ENCODE measurements around the gene KRR1. TPM values are rescaled to one million over a fixed set of nuclear protein-coding genes. Genes with fewer than 3 reads are reported as not detected.

KRR1 gene
- total RNA-seq, result 58.6 TPM

GRCh38 chr12:75511116-75512048 lies at the start of gene KRR1:
Gene KRR1, minus strand, starts transcription at chr12:75511609. Its CDS starts 12 bp downstream, at chr12:75511597.
- peak; percentile 93 for DNase-seq (ENCODE audit: low spot score)
- ATAC-seq, result peak; percentile 99
- intact Hi-C loops (cut with DNase I), result no loop called here

- DNase-seq (ENCODE audit: low spot score) (no peak), ATAC-seq (peak; percentile 90)
- intact Hi-C loops (cut with DNase I), result no loop called here
Measured at GRCh38 chr12:75560167-75560566, 48.8 kb upstream of the KRR1 start.

GRCh38 chr12:75558287-75558686 lies 46.9 kb upstream of the KRR1 start:
- intact Hi-C loops (cut with DNase I), result no loop called here
- ATAC-seq (no peak), DNase-seq (ENCODE audit: low spot score) (no peak)

DNA sequence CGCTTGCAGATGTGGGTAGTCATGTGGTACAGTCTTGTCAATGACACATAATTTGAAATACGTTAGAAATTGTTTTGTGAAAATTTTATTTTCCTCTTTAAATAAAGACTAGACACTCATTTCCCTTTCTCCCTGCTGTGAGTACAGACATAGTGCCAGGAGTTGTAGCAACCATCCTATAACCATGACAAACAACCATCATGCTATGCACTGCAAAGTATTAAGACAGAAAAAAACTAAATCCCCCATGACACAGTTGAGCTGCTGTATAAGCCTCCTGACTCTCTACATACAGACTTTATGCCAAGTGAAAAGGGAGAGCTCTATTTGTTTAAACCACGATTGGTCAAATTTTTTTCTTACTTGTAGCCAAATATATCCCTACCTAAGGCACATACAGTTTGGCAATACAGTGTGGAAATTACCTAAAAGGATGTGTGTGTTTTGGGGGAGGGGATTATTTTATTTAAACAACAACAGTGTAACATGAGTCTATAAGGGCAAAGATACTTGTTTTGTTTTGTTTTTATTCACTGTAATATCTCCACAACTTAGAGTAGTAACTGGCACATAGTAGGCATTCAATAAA lies 45.0 kb upstream of the KRR1 start:
- DNase-seq (ENCODE audit: low spot score) (no peak), ATAC-seq (no peak)
- intact Hi-C loops (cut with DNase I), result no loop called here

DNA sequence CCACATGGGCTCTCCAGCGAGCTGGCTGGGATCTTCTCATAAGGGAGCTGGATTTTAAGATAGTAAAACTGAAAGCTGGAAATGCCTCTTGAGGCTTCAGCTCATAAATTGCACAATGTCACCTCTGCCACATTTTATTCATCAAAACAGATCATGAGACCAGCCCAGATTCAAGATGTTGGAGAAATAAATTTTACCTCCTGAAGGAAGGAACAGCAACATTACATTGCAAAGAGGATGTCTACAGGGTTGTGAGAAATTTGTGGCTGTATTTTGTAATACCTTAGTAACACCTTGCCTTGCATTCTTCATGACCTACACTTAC lies 43.1 kb upstream of the KRR1 start:
- intact Hi-C loops (cut with DNase I), result no loop called here
- DNase-seq (ENCODE audit: low spot score) (no peak), ATAC-seq (no peak)

DNA sequence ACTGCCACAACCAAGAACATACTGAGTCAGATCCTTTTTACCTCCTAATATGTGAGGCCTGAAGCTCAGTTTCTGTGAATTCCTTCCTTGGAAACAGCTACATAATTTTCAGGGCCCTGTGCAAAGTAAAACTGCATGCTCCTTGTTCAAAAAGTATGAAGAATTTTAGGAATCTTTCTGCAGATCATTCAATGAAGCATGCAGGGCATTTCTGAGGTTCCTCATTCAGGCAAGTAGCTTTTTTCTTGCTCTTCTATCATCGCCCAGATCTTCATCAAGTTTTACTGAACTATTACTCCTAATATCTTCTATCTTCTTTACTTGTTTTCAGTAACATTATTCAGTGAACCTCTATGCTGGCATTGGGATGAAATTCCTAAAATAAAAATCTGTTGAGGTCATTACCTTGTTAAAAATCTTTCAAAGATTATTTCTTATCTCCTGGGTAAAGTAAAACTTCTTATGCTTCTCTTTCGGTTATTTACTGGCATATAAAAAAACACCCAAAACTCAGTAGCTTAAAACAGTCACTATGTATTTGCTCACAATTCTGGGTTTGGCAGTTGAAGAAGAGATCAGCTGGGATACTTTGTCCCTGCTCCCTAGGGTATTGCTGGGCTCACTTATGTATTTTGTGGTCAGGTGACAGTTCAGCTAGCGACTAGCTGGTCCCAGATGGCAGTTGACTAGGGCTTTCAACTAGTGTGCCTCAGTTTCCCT lies 42.6 kb upstream of the KRR1 start:
- DNase-seq (ENCODE audit: low spot score) (no peak), ATAC-seq (no peak)
- intact Hi-C loops (cut with DNase I), result no loop called here

GRCh38 chr12:75553398-75553797 lies 42.0 kb upstream of the KRR1 start:
- intact Hi-C loops (cut with DNase I), result no loop called here
- no peak for ATAC-seq
- no peak for DNase-seq (ENCODE audit: low spot score)

DNA sequence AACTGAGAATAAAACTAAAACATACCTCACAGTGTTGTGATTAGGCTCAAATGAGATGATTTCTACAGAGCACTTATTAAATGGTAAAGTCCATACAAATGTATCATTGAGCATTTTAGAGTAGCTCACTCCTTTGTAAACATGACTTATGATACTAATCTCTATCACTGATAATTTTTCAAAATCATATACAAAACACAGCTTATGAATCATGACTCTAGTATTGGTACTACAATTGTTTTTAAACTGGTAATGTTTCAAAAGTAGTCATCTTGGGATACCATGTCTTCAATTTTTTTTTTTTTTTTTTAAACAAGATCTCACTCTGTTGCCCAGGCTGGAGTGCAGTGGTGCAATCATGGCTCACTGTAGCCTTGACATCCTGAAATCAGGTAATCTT lies 40.1 kb upstream of the KRR1 start:
- intact Hi-C loops (cut with DNase I), result no loop called here
- DNase-seq (ENCODE audit: low spot score), result no peak
- ATAC-seq, result no peak

GRCh38 chr12:75550401-75551240 lies 39.2 kb upstream of the KRR1 start:
- ATAC-seq, result no peak
- intact Hi-C loops (cut with DNase I), result no loop called here
- no peak for DNase-seq (ENCODE audit: low spot score)

- intact Hi-C loops (cut with DNase I), result no loop called here
- DNase-seq (ENCODE audit: low spot score) (no peak), ATAC-seq (no peak)
Measured at GRCh38 chr12:75549989-75550388, 38.6 kb upstream of the KRR1 start.

- ATAC-seq (no peak), DNase-seq (ENCODE audit: low spot score) (no peak)
- intact Hi-C loops (cut with DNase I), result no loop called here
Measured at GRCh38 chr12:75548879-75549278, 37.5 kb upstream of the KRR1 start.

GRCh38 chr12:75545636-75546035 lies 34.2 kb upstream of the KRR1 start:
- DNase-seq (ENCODE audit: low spot score) (no peak), ATAC-seq (no peak)
- intact Hi-C loops (cut with DNase I), result no loop called here

- intact Hi-C loops (cut with DNase I), result no loop called here
- ATAC-seq, result no peak
Measured at GRCh38 chr12:75543529-75543928, 32.1 kb upstream of the KRR1 start.

GRCh38 chr12:75542942-75543341 lies 31.5 kb upstream of the KRR1 start:
- DNase-seq (ENCODE audit: low spot score), result no peak
- no peak for ATAC-seq
- intact Hi-C loops (cut with DNase I), result no loop called here

More at GRCh38 chr12:75543529-75543928, 32.1 kb upstream of the KRR1 start:
- DNase-seq (ENCODE audit: low spot score), result no peak

DNA sequence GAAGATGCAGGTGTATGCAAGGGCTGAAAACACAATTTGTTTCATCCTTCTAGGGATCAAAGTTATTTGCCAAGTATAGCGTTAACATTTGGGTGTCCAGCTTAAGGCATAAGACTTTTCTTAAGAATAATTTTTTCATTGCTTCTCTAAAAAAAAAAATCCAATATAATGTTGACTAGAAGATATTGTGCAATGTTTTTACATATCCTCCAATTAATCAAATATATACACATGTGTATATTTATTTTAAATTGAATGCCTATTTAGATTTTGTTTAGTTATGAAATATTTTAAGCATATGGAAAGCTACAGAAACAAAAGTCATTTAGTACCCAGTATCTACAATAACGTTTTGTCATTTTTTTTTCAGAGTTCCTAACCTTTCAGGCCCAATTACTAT lies 28.5 kb upstream of the KRR1 start:
- DNase-seq (ENCODE audit: low spot score), result no peak
- no peak for ATAC-seq
- intact Hi-C loops (cut with DNase I), result no loop called here

GRCh38 chr12:75533239-75533638 lies 21.8 kb upstream of the KRR1 start:
- ATAC-seq (no peak), DNase-seq (ENCODE audit: low spot score) (no peak)
- intact Hi-C loops (cut with DNase I), result no loop called here

DNA sequence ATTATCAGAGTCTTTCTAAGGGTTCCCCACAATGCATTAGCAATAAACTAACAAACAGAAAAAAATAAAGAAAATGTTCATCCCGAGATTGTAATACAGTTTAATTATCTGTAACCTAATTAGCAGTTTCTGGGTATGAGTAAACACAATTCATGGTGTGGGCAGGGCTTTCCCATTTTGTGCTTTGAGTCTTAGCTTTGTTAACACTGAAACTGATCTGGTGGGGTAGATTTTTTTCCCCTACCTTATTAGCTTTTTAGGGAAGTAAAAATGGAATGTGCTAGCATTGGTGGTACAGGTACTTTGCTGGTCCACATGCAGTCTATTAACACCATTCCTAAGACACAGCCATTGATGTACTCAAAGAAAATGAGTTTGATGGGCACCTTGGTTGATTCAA lies 18.4 kb upstream of the KRR1 start:
- no peak for DNase-seq (ENCODE audit: low spot score)
- no peak for ATAC-seq
- intact Hi-C loops (cut with DNase I), result loop anchor here (10.0 kb wide), 1 partner anchor 505 kb away; the partner anchor contains the start of gene PHLDA1

- ATAC-seq, result no peak
- intact Hi-C loops (cut with DNase I), result loop anchor here (10.0 kb wide), 1 partner anchor 505 kb away; the partner anchor contains the start of gene PHLDA1
- DNase-seq (ENCODE audit: low spot score), result no peak
Measured at GRCh38 chr12:75529316-75529715, 17.9 kb upstream of the KRR1 start.

- intact Hi-C loops (cut with DNase I), result loop anchor here (10.0 kb wide), 1 partner anchor 506 kb away; the partner anchor contains the start of gene PHLDA1
- ATAC-seq, result no peak
- DNase-seq (ENCODE audit: low spot score), result no peak
Measured at GRCh38 chr12:75528692-75529091, 17.3 kb upstream of the KRR1 start.

All from sciatic nerve (tissue), 2 donors.